Caki2 (cell line): Measurements from ENCODE around the gene CABS1. TPM values are rescaled to one million over a fixed set of nuclear protein-coding genes. Genes with fewer than 3 reads are reported as not detected.

Experiments
- DNase-seq: peaks from one replicate; pipeline ENCODE4 v3.0.0-alpha.2; 2015; ENCODE audit warnings: low read depth
- in situ Hi-C: cut with HindIII; loops from 2 replicates; pipeline ENCODE4 v1.10.0; 2016; ENCODE audit warnings: low sequenced_read_pairs, low pct_unique_long_range_greater_than_20kb, mixed read lengths
- total RNA-seq: library from RNA; depleted of rRNA; stranded (reverse); fragments of >200 nt; shearing (Covaris generic); gene quantifications from 2 replicates; pipeline ENCODE4 v1.2.3, GENCODE V29; 2014; ENCODE audit warnings: low replicate concordance; rRNA removed

Gene CABS1
- total RNA-seq, result not detected in 2 replicates

DNA sequence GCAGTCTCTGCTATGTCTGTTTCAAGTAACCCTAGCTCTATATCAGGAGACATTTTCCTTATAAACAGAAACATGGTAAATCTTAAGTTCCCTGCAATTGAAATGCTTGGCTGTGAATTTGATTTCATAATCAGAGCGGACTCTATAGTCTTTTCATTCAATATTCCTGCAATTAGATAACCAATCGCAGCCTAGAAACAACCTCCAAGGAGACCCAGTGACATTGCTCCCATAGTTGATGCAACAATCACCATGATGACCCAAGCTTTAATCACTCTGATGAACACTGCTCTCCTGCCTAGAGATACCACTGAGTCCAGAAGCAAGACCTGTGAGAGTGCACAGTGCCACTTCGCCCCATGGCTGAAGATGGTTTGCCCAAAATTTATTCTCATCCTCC is at the start of gene CABS1:
Gene CABS1, plus strand, starts transcription at position 301 of the 400 bp plus-strand sequence. Its CDS starts 59 bp downstream, at position 360.
- in situ Hi-C loops, result no loop called here
- no peak for DNase-seq

DNA sequence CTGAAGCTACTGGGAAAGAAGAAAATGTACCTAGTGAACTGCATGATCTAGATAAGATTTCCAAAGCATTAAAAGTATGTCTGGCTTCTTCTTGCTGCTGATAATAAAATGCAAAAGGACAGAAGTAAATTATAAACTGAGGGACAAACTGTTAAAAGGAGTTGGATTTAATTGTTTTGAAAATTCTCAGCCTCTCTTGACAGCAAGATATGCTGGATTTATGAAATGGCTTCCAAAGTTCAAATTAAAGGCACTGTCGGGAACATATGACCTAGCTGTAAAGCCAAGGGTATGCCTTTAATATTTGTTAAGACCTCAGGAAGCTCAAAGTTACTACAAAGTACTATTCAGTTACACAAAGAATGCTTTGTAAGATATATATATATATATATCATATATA is 46.1 kb upstream of the CABS1 start:
- in situ Hi-C loops, result no loop called here
- DNase-seq, result no peak

DNA sequence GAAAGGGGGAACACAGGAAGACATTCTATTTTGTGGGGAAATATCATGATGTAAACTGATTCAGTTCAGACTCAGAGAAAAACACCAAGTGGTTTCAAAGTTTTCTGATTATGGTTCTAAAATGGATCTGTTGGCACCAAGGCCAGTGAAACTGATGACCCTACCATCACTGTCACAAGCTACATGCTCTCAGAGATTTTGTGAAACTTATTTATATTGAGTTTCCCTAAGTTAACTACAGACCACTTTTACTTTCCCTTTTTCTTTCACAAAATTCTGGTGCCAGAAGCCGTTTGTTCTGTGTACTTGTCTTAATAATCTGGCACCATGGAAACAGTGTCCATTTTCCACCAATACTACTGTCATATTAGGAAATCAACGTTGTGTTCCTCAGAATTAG is 43.4 kb upstream of the CABS1 start:
- in situ Hi-C loops, result no loop called here

DNA sequence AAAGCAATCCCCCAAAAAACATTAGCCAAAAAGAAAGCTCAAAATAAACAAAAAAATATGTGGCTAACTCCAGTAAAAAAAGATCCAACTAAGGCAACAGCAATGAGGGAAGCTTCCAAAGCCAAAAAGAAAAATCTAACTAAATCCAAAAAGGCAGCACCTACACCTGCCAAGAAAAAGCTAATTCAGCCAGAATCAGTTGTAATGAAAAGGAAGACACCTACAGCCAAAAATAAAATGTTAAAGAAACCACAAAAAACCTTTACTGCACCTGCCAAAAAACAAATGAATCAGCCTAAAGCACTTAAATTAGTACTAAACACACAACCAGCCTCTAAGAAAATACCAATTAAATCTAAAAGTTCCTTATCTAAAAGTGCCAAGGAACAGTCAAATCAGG is 37.2 kb upstream of the CABS1 start:
- DNase-seq, result no peak
- in situ Hi-C loops, result no loop called here

More for the DNA sequence above, 43.4 kb upstream of the CABS1 start:
- DNase-seq, result no peak

DNA sequence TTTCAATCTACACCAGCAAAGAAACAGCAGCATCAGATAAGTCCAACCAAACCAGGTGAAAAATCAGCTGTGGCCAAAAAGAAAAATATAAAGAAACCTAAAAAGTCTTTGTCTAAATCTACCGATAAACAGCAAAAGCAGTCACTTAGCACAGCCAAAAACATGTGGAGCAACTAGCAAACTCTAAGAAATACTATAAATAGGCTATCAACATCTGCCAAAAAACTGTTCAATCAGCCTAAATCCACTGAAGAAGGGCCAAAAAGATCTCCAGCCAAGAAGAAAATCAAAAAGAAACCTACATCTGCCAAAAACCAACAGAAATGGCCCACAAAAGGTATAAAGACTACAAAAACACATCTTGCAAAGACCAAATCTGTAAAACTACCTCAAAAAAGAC is 36.7 kb upstream of the CABS1 start:
- in situ Hi-C loops, result no loop called here
- no peak for DNase-seq

DNA sequence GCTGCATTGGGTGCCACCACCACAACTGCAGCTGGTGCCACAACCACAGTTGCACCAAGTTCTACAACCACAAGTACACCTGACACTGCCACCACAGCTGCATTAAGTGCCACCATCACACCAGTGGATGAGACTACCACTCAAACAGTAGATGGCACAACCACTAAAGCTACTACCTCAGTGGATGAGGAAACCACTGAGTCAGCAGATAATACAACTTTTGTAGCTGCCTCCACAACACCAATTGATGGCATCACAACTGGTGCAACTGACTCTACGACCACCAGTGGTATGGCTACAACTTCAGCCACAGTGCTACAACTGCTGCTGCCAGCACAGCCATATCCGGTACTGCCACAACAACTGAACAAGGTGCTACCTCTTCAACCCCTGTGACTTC is 35.1 kb upstream of the CABS1 start:
- DNase-seq, result no peak
- in situ Hi-C loops, result no loop called here

DNA sequence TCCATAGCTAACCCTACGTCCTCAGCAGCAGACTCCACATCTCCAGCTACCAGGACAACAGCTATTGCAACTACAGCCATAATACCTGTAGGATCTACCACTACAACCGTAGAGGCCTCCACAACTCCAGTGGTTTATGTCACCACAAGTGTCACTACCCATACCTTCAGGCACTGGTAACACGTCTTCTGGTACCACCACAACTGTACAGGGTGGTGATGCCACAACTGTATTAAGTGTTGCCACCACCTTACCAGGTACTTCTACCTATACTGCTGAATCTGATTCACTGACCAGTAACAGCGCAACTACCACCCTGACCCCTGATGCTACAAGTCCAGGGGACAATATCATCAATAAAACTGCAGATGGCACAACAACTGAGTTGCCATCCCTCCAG is 34.6 kb upstream of the CABS1 start:
- in situ Hi-C loops, result no loop called here
- no peak for DNase-seq

DNA sequence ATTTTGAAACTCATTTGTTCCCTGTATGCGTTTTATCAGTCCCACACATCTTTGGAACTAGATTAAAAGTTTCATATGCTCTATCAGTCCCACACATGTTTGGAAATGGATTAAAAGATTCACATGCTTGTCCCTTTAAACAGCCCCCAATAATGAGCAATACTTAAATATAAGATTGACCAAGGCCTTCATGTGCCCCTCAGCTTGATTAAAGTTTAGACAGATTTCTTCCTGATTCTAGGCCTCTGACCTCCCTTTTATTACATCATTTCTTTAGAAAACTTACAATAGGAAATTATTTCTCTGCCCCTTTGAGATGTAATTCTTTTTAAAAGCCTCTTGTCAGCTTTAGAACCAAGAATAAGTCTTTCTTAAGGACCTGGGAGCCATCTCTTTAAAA is 31.7 kb upstream of the CABS1 start:
- in situ Hi-C loops, result no loop called here
- no peak for DNase-seq

DNA sequence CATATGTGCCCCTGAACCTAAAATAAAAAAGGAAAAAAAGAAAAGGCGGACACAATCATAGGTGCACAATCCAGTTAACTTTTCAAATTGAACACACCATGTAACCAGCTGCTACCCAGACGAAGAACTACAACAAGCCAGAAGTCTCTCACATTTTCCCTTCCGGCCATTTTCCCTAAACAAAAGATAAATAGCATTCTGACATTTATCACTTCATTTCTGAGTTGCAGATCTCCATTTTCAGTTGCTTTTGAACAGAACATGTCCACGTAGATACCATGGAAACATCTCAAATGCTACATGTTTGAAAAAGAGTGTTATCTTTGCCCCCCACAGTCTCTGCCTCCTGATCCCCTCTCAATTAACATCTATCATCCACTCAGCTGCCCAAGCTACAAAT is 29.2 kb upstream of the CABS1 start:
- in situ Hi-C loops, result no loop called here
- DNase-seq, result no peak

DNA sequence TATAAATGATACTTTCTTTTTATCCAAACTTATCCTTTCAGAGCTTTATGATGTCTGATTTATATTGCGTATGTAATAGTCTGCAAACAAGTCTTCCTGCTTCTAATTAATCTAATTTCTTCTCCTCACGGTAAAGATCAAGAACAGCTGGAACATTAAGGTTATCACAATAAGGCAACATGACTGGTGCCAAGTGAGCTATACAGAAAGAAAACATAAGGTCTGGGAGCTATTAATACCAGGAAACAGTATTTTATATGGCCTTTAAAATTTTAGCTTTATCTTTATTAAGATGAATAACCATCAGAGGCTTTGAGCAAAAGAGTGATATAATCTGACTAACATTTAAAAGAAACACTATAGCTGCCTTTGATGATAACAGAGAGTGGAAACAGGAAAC is 28.7 kb upstream of the CABS1 start:
- no peak for DNase-seq
- in situ Hi-C loops, result no loop called here

DNA sequence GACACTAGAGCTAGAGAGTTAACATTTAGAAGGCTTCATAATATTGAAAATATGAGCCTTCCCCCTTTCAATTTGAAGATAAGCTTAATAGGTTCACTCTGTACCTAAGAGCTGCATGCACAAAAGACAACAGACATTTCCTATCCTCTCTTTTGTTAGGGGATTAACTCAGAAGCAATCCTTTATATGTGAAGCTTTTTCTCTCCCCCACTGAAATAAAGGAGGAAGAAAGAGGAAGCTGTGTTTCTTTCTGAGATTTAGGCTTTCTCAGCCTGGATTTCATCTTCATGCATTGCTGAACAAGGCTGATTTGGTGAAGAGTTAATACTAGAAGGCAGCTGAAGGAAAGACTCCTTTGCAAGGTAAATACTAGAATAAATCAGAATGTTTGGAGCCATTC is 21.0 kb upstream of the CABS1 start:
- no peak for DNase-seq
- in situ Hi-C loops, result no loop called here

DNA sequence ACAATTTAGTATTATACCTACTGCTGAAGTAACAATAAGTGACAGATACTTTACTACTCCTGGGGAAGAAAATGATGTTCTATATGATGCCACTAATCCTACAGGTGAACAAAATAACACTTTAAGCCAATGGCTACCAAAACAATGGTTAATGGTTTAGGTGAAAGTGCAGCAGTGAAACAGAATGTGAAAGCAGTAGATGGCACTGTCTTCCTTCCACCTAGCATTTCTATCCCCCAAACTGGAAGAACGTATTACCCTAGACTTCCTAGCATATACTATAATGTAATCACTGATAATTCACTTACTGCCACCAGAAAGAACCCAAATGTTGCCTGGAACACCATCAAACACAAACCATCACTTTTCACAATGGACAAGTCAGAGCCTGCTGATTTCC is 18.9 kb upstream of the CABS1 start:
- no peak for DNase-seq
- in situ Hi-C loops, result no loop called here

DNA sequence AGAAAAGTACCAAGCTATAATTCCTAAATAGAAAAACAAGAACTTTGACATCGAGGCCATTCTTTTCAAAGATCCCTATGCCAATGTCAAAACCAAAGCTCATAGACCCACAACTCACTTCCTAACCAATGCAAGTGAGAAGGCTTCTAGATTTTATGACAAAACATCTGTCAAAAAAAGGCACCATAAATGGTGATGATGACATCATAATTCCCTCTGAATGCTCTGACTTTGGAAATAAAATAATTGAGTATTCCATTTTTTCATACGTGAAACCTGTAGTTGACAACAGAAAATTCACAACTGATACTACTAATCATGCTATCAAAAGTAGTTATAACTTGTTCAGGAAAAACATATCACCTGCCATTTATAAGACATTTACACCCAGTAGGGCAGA is 8.7 kb upstream of the CABS1 start:
- no peak for DNase-seq
- in situ Hi-C loops, result no loop called here

DNA sequence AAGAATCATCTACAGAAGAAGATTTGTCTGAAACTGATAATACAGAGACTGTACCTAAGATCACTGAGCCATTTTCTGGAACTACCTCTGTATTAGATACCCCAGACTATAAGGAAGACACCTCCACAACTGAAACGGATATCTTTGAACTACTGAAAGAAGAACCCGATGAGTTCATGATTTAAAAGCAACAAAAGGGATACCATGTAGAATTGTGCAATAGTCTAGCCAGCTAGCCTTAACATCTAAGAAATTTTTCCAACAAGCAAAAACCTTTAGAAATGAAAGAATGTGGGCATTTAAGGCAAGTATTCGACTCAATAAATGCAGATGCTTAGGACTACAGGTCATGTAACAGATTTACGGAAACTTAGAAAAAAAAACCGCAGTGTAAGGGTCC is 1.3 kb downstream of the CABS1 start:
- in situ Hi-C loops, result no loop called here
- DNase-seq, result no peak

DNA sequence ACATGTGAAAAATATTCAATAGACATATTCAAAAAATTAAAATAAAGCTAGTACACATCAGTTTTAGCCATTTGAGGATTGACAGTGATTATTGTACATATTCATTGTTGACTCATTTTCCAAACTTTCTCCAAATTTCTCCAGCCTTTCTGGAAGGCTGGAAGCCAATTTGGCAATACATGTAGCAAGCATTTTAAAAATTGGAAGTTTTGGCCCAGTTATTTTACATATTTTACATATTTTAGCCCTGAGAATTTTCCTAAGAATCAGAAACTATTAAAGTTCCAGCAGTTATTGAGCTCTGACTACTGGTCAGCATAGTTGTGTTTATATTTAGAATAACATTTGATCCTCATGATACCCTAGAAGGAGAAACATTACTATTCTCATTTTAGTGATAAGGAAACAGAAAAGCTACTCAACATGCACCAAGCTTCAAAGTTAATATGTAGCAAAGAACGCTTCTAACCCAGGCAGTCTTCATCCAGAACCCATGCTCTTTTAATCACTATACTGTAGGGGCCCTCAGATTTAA is 3.2 kb downstream of the CABS1 start:
- in situ Hi-C loops, result no loop called here
- no peak for DNase-seq

DNA sequence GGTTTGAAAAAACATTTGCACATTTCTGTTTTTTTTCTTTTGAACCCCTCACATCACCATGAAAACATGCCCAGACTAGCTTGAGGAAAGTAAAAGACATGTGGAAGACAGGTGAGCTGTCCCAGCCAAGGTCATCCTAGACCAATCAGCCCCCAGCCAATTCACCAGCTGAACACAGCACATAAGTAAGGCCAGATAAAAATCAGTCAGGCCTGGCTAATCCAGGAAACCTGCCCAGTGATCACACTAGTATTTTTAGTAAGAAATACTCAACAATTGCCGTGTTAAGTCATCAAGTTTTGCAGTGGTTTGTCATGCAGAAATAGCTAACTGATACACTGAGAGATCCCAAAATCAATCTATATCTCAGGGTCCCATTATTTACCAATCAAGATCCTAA is 21.4 kb downstream of the CABS1 start:
- in situ Hi-C loops, result no loop called here
- DNase-seq, result no peak

DNA sequence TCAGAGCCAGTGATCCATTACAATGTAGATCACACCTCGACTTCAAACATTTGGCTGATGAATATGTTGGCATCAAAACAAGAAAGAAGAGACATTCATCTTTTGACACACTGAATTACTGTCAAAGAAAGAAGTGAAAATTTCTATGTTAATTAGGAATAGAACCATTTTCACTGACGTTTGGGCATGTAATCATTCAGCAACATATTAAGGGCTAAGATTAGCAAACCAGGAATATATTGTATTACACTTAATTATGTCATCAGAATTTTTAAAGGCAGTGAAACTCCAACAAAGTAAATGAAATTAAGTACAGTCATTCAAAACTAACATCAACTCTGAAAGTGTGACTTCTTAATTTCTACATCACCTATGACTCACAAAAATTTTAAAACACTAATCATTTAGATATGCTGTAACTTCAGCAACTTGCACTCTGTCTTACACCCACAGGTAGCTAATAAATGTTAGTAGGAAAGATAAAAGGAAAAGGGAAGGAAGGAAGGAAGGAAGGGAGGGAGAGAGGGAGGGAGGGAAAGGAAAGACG is 24.4 kb downstream of the CABS1 start:
- no peak for DNase-seq
- in situ Hi-C loops, result no loop called here

DNA sequence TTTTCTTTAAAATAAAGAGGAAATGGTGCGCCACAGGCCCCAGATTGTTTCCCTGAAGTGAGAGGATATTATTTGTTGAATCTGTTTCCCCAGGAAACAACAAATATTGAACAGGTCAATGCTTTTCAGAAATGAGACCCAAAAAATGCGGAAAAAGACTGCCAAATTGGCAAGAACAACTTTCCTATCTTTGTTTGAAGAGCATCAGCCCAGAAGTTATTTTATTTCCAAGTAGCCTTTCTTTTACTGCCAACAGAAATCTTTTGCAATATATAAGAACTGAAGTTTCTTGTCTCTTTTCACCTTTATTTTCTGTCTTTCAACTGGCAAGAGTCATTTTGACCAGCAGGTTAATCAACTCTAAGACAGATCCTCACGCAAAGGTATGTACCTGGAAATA is 25.7 kb downstream of the CABS1 start, which contains the start of gene SMR3A:
Gene SMR3A, plus strand, starts transcription at position 301 of the 400 bp plus-strand sequence. CDS start 1,356 bp downstream, outside the sequence.
- in situ Hi-C loops, result no loop called here

DNA sequence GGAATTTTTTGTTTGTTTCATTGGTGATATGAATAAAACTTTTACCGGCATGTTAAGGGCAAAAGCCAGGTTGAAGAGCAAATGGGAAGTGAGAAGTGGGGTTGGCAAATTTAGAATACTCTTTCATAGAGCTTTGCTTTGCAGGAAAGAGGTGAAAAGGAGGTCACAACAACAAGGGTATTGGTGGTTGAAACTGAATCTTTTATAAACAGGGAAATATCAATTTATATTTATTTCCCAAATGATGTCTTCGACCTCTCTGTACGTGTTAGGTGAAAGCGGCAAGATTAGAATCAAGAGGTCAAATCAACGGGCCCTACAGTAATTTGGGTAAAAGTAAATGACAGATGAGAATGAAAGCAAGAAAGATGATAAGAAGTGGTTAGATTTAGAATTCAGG is 29.2 kb downstream of the CABS1 start:
- in situ Hi-C loops, result no loop called here

More for the DNA sequence above, 25.7 kb downstream of the CABS1 start, which contains the start of gene SMR3A:
- no peak for DNase-seq

DNA sequence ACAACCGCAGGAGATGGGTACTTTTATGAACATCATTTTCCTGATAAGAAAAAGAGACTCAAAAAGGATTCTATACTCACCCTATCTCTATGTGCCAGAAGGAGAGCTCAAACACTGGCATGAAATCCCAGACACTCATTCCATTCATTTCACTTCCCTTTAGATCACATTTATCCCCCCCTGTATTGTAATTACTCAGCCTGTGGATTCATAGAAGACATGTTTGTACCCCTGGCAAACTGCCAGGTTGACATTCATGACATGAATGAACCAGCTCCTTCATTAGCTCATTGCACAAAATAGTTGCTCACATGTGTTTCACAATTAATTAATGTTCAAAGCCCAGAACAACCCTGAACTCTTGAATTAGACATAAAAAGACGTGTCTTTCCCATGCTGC is 30.7 kb downstream of the CABS1 start:
- DNase-seq, result no peak
- in situ Hi-C loops, result no loop called here

More for the DNA sequence above, 29.2 kb downstream of the CABS1 start:
- no peak for DNase-seq
